ENCODE results near the gene PVALEF. TPM values are rescaled to one million over a fixed set of nuclear protein-coding genes. Genes with fewer than 3 reads are reported as not detected.

The PVALEF gene
- total RNA-seq, 4 donors from 2014 or later = not detected

DNA sequence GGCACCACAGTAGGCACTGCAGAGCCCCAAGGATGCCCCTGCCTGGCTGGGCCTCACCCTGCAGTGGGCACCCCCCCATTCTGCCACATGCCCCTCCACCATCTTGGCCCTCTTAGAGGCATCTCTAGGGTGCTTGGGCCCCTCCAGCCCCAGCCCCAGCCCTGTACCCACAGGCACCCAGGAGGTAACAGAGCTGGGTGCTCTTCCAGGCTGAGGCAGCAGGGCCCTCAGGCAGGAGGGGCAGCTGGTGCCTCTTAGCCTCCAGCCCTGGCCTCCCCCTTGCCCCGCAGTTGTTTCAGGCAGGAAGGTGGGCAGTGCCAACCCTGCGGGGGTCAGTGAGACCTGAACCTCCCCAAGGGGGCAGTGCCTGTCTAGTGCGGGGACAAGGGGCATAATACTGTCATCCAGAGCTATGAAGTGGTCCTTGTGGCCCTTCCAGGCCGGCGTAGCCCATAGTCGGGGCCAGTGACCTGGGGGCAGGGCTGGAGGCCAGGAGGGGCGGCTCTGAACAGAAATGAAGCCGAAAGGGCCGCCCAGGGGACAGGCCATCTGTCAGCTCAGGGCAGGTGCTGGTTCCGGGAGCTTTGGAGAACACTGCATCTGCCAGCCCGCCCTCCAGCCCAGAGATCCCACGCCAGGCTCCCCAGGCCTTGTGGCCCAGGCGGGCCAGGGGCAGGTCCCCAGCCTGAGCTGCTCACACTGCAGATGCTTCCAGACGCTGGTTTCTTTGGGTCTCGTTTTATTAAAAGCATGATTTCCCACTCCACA lies 5.6 kb downstream of the PVALEF start:
- DNase-seq (ENCODE audit: low spot score in 2 of 2) = no peak
- 86 to 89% methylated on average over 15 of the region's 15 CpGs for WGBS, 2 donors
- TF ChIP-seq, protein P1, sequence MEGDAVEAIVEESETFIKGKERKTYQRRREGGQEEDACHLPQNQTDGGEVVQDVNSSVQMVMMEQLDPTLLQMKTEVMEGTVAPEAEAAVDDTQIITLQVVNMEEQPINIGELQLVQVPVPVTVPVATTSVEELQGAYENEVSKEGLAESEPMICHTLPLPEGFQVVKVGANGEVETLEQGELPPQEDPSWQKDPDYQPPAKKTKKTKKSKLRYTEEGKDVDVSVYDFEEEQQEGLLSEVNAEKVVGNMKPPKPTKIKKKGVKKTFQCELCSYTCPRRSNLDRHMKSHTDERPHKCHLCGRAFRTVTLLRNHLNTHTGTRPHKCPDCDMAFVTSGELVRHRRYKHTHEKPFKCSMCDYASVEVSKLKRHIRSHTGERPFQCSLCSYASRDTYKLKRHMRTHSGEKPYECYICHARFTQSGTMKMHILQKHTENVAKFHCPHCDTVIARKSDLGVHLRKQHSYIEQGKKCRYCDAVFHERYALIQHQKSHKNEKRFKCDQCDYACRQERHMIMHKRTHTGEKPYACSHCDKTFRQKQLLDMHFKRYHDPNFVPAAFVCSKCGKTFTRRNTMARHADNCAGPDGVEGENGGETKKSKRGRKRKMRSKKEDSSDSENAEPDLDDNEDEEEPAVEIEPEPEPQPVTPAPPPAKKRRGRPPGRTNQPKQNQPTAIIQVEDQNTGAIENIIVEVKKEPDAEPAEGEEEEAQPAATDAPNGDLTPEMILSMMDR (IDR thresholded peaks at IDR 0.05) = no peak
- TF ChIP-seq POLR2A (IDR thresholded peaks at IDR 0.05) = no peak
- H3K4me3 ChIP-seq (ENCODE audit: low read depth, poor library complexity, severe bottlenecking) = no peak overlapping the region
- intact Hi-C loops (cut with DNase I; ENCODE audit: low total_unique reads) = no loop called here

- WGBS, 2 donors = 65 to 78% methylated on average over 8 of the region's 8 CpGs
- intact Hi-C loops (cut with DNase I; ENCODE audit: low total_unique reads) = no loop called here
- no peak overlapping the region for H3K4me3 ChIP-seq (ENCODE audit: low read depth, poor library complexity, severe bottlenecking)
- DNase-seq (ENCODE audit: low spot score in 2 of 2) = no peak
- TF ChIP-seq, protein P1 (IDR thresholded peaks at IDR 0.05) = no peak
- TF ChIP-seq POLR2A (IDR thresholded peaks at IDR 0.05) = no peak
These were observed 6.6 kb downstream of the PVALEF start for GRCh38 chr17:81171941-81172340.

GRCh38 chr17:81173052-81173761 lies 7.9 kb downstream of the PVALEF start:
- intact Hi-C loops (cut with DNase I; ENCODE audit: low total_unique reads) = no loop called here
- WGBS, 2 donors = 86 to 91% methylated on average over 11 of the region's 11 CpGs
- DNase-seq (ENCODE audit: low spot score in 2 of 2) = no peak
- TF ChIP-seq, protein P1 (IDR thresholded peaks at IDR 0.05) = no peak
- TF ChIP-seq POLR2A (IDR thresholded peaks at IDR 0.05) = no peak
- no peak overlapping the region for H3K4me3 ChIP-seq (ENCODE audit: low read depth, poor library complexity, severe bottlenecking)

DNA sequence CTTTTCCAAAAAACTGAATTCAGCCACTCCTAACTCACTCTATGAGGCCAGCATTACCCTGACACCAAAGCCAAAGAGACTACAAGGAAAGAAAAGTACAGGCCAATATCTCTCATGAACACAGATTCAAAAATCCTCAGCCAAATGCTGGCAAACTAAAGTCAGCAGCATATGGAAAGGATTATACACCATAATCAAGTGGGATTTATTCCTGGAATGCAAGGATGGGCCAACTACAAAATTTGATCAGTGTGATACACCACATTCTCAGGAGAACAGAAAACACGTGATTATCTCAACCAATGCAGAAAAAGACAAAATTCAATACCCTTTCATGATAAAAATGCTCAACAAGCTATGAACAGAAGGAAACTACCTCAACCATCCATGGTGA lies 8.5 kb downstream of the PVALEF start:
- WGBS, 2 donors = 44 to 75% methylated on average over 1 of the region's 1 CpG
- no peak for DNase-seq (ENCODE audit: low spot score in 2 of 2)

GRCh38 chr17:81176666-81177065 lies 11.4 kb downstream of the PVALEF start:
- no peak for DNase-seq (ENCODE audit: low spot score in 2 of 2)
- WGBS, 2 donors = 88 to 94% methylated on average over 7 of the region's 7 CpGs
- intact Hi-C loops (cut with DNase I; ENCODE audit: low total_unique reads) = no loop called here
- no peak overlapping the region for H3K4me3 ChIP-seq (ENCODE audit: low read depth, poor library complexity, severe bottlenecking)
- no peak for TF ChIP-seq POLR2A (IDR thresholded peaks at IDR 0.05)
- TF ChIP-seq, protein P1 (IDR thresholded peaks at IDR 0.05) = no peak

More for the DNA sequence above, 8.5 kb downstream of the PVALEF start:
- TF ChIP-seq, protein P1 (IDR thresholded peaks at IDR 0.05) = no peak
- no peak for TF ChIP-seq POLR2A (IDR thresholded peaks at IDR 0.05)
- intact Hi-C loops (cut with DNase I; ENCODE audit: low total_unique reads) = no loop called here
- no peak overlapping the region for H3K4me3 ChIP-seq (ENCODE audit: low read depth, poor library complexity, severe bottlenecking)
